ENCODE results near the gene PEX11B. TPM values are rescaled to one million over a fixed set of nuclear protein-coding genes. Genes with fewer than 3 reads are reported as not detected.

The PEX11B gene
- total and polyA plus RNA-seq, 12 donors, result 17.7 to 26.3 (median 23.0) TPM

DNA sequence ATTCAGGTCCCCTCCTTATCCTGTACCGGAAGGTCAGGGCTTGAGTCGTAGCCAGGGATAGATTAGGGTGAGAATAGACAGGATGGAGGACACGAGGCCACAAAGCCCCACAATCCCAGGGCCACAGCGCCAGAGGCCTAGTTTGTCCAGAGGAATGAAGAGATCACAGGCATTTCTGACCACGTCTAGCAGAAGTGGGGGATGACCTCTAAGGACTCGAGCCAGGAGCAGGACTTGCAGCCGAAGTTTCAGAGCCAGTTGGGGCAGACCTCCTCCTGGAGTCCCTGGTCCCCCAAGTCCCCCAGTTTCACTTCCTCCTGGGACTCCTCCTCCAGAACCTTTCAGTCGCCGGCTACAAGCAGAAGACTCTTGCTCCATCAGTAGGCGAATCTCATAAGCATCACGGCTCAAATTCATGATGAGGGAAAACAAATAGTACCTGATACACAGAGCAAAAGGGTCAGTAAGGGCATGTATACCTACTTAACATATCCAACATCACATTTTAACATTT is 6.3 kb downstream of the PEX11B start:
- no peak overlapping the region for H3K4me3 ChIP-seq
- no peak for ATAC-seq
- peaks cover 0 to 40% (median 29%) of the 10 kb centered on the region in 9 donors for H3K4me1 ChIP-seq
- intact Hi-C loops (cut with DNase I), result loop anchor here in 5 of 10 donors (5.0 to 10.0 kb wide), 3 partner anchors 55 to 67 kb away; partner anchors contain the start of genes NUDT17 (in 3 of the 5) and PIAS3 (in 2 of the 5)
- H3K36me3 ChIP-seq, result peaks cover 0 to 69% (median 9%) of the 10 kb centered on the region in 9 donors
- no peak overlapping the region for H3K27ac ChIP-seq
- DNase-seq, result no peak
- no peaks in the 10 kb centered on the region for H3K27me3 ChIP-seq
- H3K9me3 ChIP-seq, result no peaks in the 10 kb centered on the region
- TF ChIP-seq CTCF (IDR thresholded peaks at IDR 0.05), result no peak
- WGBS, 2 donors, result 77 to 81% methylated on average over 11 of the region's 11 CpGs

GRCh38 chr1:145908653-145909052 is 9.9 kb downstream of the PEX11B start:
- no peak for ATAC-seq
- WGBS, 2 donors, result 35 to 66% methylated on average over 1 of the region's 1 CpG
- Histone ChIP-seq H3K4me1 (peaks cover 0 to 34% (median 24%) of the 10 kb centered on the region in 9 donors), H3K27ac (peak overlapping the region in 5 of 10 donors; percentile 31 to 77 (median 67)), H3K36me3 (peaks cover 0 to 37% (median 5%) of the 10 kb centered on the region in 9 donors), H3K9me3 (no peaks in the 10 kb centered on the region), H3K27me3 (no peaks in the 10 kb centered on the region), H3K4me3 (no peak overlapping the region)
- no peak for TF ChIP-seq CTCF (IDR thresholded peaks at IDR 0.05)
- intact Hi-C loops (cut with DNase I), result loop anchor here in 1 of 10 donors (1.0 kb wide), 1 partner anchor 16 kb away; no protein-coding TSS in a partner anchor
- DNase-seq, result no peak

DNA sequence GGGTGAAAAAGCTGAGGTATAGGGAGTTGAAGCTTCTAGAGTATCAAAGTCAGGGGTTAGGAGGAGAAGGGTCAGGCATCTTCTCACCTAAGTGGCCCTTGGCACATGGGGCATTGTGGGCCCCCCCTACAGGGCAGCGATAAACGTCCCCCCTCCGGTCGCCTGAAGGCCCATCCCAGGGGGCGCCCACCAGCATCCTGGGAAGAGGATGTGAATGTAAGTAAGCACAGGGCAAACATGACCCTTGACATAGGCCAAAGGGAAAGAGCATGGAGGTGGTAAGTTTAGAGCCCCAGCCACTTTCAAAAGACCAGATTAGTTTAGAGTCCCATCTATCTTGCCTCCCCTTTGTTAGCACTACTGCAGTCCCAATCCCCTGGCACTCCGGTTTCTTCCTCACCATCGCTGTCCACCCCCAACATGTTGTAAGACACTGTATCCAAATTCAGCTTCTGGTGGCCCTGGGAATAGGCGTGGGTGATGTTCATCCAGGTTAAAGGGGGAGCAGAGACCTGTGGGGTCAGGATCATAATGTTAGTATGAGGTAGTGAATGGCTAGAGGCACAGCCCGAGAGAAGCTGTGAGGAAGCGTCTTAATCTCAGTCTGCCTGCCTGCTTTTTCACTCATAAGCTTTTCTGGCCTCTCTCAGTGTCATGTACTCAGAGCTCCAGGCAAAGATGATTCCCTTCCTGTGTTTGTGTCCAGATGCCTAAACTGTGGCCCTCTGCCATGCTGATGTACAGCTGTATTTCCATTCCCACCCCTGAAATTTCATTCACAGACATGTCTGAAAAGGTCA is 11.4 kb downstream of the PEX11B start:
- Histone ChIP-seq H3K27me3 (no peaks in the 10 kb centered on the region), H3K4me3 (no peak overlapping the region), H3K36me3 (peaks cover 0 to 27% (median 5%) of the 10 kb centered on the region in 9 donors), H3K9me3 (no peaks in the 10 kb centered on the region), H3K27ac (peak overlapping the region in 8 of 10 donors; percentile 3 to 77 (median 62)), H3K4me1 (peaks cover 0 to 34% (median 24%) of the 10 kb centered on the region in 9 donors)
- ATAC-seq, result peak in 6 of 8 donors; percentile 28 to 78 (median 60)
- DNase-seq, result no peak
- WGBS, 2 donors, result 67 to 70% methylated on average over 10 of the region's 10 CpGs
- TF ChIP-seq CTCF (IDR thresholded peaks at IDR 0.05), result no peak
- intact Hi-C loops (cut with DNase I), result no loop called here

GRCh38 chr1:145901312-145902021 is 17.1 kb downstream of the PEX11B start:
- Histone ChIP-seq H3K27ac (no peak overlapping the region), H3K4me1 (no peaks in the 10 kb centered on the region), H3K4me3 (no peak overlapping the region), H3K9me3 (no peaks in the 10 kb centered on the region), H3K27me3 (no peaks in the 10 kb centered on the region), H3K36me3 (peaks cover 0 to 15% (median 0%) of the 10 kb centered on the region in 9 donors)
- no peak for TF ChIP-seq CTCF (IDR thresholded peaks at IDR 0.05)
- WGBS, 2 donors, result 87 to 89% methylated on average over 12 of the region's 12 CpGs
- intact Hi-C loops (cut with DNase I), result no loop called here
- ATAC-seq (no peak), DNase-seq (no peak)

All from heart right ventricle (tissue), 16 donors.